CD4-positive, alpha-beta T cell treated with Interleukin-15 for 1 hour (primary cell): ENCODE measurements around the gene AHNAK.

ENCODE experiments used
- DNase-seq: peaks from one replicate; pipeline ENCODE4 v3.0.0-alpha.2; 2020

The AHNAK gene

DNA sequence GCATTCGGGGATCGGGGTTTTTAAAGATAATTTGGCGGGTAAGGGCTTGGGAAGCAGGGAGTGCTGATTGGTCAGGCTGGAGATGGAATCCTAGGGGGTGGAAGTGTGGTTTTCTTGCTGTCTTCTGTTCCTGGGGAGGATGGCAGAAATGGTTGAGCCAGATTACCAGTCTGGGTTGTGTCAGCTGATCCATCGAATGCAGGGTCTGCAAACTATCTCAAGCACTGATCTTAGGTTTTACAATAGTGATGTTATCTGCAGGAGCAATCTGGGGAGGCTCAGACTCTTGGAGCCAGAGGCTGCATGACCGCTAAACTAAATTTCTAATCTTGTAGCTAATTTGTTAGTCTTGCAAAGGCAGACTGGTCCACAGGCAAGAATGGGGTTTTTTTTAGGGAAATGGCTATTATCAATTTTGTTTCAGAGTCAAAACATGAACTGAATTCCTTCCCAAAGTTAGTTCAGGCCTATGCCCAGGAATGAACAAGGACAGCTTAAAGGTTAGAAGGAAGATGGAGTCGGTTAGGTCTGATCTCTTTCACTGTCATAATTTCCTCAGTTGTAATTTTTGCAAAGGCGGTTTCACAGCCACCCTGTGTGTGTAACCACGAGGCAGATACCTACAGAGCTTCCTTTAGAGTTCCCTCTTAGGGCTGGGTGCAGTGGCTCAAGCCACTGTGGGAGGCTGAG, 117.6 kb downstream of the AHNAK start:
- no peak for DNase-seq

DNA sequence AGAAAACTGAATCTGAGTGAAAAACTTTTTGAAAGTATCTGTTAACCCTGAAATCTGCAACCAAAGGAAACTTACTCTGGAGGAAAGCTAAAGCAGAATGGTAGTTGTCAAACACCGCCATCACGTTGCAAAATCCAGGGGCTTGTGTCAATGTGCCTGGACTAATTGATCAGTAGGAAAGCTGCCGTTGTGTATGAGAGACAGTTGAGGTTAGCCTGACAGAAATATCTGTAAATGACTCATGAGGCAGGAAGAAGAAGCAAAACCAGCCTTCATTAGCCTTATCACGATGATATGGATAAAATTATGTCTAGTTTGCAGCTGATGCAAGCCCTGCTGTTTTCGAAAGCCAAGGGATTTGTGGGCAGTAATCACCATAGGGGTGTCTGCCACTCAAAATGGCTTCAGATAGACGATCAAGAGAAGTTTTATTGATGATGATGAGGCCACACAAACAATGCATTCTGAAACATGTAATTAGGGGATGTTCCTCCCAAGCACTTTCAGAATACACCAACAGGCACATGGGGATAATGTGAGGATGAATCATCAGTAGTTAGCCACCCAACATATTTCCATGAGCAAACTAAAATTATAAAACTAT, 118.9 kb downstream of the AHNAK start:
- DNase-seq, result no peak

DNA sequence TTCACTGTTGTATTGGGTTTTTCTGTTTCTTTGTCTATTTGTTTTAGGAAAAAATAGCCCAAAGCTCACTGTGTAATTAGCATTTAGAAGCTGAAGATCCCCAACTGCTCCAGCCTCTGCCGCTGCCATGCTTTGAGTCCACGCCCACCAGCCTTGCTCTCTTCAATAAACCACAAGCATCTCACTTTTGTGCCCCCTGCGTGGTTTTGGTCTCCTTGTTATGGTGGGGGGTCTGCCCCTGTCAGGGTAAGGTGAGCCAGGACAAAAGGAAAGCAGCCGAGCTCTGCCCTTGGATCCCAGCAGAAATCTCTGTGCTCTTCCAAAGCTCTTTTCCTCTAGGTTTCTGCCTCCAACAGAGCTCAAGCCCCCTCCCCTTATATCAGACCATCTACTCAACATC, 123.6 kb downstream of the AHNAK start:
- DNase-seq, result no peak

DNA sequence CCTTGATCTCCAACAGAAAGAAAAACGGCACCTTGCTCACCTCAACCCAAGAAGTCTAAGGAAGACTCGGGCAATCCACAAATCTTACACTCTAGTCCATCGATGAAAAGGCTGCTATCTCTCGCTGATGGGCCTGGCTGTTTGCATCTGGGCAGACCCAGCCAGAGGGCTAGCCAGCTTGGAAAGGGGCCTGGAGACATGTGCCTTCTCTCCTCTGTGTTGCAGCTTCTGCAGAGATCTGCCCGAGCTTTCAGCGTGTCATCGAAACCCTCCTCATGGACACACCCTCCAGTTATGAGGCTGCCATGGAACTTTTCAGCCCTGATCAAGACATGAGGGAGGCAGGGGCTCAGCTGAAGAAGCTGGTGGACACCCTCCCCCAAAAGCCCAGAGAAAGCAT, 124.6 kb downstream of the AHNAK start:
- no peak for DNase-seq

DNA sequence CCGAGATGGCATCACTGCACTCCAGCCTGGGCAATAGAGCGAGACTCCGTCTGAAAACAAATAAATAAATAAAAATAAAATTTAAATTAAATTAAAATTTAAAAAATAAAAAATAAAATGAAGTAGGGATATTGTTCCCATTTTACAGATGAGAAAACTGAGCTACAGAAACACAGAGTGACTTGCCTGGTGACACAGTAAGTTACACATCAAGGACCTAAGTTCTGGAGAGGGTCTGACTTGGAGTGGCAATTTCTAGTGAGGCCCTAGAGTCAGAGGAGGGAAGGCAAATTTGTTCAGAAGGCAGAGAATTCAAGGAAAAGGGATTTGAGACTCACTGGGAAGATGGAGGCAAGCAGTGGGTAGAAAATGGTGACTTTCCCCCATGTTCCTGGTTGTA, 125.7 kb downstream of the AHNAK start:
- no peak for DNase-seq

DNA sequence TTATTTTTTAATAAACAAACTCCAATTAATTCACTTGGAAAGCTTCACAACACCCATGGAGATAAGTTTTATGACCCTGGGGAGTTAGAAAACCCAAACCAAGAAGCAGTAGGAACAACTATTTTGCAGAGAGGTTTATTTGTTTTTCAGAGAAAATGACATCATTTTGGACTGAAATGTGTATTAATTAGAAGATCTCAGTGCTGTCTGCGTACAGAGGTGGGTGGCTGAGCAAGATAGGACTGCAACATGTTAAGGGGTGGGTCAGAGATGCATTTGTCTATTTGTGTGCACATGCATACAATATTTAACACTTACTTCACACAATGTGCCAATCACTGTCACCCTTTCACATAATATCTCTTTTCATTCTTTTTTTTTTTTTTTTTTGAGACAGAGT, 126.7 kb downstream of the AHNAK start:
- DNase-seq, result no peak

DNA sequence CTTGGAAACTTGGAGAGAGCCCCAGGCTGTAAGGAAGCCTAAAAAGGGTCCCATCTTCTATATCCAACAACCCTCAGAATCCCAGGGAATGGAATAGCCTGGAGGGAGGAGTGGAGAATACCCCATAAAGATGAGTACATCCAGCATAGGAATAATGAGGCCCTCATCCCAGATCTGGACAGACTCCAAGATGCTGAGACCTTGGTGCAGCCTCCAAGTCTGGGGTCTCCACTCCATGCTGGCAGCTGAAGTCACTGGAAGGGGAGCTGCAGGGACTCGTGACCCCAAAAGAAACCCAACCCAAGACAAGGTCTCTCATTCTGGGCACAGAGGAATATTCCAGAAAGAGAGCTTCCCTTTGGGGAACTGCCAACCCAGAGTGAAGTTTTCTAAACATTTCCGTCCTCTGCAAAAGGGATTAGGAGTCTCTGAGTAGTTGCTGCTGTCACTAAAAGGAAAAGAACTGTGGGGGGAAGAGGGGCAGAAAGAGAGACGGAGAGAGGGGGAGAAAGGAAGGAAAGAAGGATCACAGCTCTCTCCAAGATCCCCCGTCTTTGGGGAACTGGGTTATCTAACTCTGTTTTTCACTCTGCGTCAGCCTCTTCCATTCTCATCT, 127.2 kb downstream of the AHNAK start:
- DNase-seq, result no peak

DNA sequence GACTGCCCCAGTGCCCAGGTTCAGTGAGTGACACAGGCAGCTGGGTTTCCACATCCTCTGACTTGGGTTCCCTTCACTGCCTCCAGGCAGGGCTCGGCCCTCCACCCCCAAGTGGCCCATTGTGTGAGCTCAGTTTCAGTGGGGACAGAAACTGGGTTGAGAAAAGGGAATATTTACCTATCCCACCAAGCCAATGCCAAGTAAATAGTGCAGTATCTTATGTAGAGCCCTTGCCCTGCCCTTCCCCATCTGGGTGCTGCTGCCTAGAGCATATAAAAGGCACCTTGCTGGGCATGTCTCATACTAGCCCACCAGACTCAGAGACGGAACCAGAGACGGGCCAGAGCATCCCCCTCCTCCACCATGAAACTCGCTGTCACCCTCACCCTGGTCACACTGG, 127.9 kb downstream of the AHNAK start, which contains the start of gene SCGB1A1:
SCGB1A1 (plus strand) TSS at position 301 of the 400 bp plus-strand sequence; CDS start at position 364, 63 bp downstream.
- DNase-seq, result no peak

DNA sequence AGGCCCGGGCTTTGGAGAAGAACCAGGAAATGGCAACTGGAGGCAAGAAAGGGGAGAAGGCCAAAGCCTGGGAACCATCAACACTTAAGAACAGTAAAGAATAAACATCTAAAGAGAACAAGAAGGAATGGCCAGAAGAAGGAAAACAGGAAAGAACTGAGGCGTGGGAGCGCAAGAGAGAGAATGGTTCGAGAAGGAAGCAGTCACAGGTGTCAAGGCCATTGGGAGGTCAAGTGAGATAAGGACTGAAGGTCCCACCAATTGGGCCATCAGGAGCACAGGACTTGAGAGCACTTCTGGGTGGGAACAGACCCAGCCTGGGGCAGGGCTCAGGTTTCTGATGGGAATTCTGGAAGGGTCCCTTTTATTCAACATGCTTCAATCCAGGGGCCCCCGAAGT, 128.5 kb downstream of the AHNAK start:
- no peak for DNase-seq

DNA sequence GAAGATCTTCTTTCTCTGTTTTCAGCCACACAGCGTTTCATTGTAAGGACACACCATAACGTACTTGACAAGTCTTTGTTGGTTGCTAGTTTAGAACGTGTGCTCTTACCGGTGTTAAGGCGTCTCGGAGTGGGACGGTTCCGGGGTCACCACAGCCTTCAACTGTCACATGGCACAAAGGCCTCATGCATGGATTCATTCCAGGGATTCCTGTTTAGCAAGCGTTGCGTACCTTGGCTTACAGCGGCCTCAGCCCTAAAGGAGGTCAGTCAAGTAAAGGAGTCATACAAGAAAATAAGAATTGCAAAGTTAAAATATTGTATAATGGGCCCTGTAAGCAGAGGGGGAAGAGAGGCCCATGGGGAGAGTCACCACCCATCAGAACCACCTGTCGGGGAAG, 130.0 kb downstream of the AHNAK start:
- DNase-seq, result no peak

DNA sequence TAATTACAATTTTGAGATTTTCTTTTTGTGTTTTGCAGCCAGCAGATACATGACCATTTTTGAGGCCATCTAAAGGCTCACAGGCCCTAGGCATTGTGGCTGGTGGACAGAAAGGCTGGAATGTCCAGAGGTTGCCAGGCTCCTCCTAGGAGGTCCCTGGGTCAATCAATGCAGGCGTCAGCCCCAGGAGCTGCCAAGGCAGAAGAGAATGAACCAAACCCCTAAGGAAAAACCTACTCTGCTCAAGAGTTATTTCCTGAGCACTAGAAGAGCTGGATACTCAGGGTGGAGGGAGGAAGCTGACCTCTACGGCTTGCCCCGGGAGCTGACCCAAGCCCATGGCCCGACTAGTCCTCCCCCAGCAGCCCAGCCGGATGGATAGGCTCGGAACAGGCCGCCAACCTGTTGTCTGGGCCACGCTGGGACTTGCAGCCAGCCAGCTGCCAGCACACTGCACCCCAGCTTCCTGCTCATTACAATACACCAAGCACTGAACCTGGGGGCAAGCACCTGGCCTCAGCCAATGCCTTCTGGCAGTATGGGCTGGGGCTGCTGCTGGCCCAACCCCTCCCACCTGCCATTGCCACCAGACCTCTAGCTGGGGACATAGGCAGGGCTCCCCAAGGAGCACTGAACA, 133.4 kb downstream of the AHNAK start:
- DNase-seq, result no peak

DNA sequence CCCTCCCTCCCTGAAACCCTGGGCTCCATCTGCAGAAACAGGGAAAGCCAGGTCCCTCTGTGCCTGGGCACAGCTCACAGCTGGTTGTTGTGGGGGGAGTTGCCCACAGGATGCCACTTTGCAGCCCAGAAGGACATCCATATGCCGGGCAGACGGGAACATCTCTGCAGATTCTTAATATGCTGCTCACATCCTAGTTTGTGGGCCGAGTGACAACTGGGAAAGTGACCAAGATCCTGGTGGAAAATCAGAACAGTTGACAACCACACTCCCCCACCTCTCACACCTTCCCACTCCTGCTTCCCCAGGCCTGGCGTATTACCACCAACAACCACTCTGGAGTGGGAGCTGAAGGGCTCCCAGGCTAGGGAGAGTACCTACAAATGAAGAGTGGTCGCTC, 135.1 kb downstream of the AHNAK start:
- no peak for DNase-seq

DNA sequence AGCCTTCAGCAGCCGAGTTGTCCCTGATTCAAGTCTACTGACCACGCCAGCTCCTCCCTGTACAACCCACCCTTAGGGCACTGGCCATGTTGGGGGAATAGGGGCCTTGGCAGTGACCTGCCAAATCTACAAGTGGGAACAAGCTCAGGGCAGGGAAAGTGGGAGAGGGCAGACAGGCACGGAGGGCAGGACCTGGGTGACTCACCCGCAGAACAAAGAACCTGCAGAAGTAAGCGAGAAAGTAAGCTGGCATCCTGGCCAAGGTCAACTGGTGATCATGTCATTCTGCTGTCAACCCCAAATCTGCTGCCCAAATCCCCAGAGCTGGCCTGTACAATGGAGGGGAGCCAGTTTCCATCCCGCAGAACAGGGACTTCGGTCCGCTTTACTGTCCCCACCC, 135.6 kb downstream of the AHNAK start:
- DNase-seq, result no peak

DNA sequence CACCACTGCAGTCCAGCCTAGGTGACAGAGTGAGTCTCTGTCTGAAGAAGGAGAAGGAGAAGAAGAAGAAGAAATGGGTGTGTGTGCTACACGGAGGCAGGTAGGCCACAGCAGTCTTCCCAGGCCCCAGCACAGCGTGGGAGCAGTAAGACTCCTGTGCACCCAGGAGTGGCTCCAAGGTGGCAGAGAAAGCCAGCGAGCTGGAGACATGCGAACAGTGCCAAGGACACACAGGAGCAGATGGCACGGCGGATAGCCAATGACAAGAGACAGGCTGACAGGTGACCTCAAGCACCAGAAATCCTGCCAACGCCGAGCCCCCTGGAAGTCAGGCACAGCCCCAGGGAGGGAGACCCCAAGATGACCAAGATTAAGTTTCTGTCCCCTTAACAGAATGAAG, 136.8 kb downstream of the AHNAK start:
- DNase-seq, result no peak

DNA sequence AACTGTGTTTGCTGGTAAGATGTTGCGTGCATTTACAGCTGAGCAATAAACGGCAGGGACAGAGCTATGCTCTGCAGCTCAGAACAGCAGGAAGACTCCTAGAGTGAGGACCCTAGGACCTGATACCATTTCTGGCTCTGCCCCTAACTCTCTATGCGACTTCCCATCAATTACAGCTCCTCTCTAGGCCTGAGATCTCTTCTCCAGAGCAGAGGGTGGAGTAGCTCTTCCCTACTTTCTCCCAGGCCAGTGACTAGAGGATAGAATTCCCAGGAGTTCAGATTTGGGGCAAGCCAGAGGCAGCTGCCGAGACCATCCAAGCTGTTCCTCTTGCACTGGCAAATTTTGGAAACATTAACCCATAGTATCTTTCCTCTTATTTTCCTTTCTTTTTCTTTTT, 140.6 kb downstream of the AHNAK start:
- no peak for DNase-seq

DNA sequence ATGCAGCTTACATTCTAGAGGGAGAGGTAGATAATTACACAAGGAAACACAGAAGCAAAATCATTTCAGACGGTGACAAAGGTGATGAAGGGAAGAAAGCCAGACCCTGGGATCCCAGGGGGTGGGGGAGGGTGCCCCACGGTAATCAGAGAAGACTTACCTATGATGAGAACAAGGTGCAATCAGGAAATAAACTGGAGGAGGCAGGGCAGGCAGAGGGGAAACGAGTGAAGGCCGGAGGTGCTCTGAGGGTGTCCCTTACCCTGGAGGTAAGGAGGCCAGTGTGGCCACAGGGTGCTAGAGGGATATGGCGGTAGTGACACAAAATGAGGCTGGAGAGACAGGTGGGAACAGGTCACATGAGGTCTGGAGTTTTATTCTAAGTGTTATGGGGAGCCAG, 141.7 kb downstream of the AHNAK start:
- DNase-seq, result no peak

DNA sequence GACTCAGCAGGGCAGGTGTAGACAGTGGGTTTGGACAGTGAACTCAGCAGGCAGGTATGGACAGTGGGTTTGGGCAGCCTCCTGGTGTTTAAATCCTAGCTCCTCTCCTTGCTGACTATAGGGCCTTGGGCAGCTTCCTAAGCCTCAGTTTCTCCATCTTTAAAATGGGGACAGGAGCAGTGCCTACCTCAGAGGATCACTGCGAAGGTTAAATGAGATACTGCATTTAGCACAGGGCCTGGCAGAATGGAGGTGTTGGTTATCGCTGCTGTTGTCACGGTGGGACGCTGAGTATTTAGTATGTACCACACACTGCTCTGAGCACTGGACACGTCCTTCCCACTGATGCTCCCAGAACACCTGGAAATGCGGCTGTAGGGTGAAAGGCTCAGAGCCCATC, 142.2 kb downstream of the AHNAK start:
- no peak for DNase-seq

DNA sequence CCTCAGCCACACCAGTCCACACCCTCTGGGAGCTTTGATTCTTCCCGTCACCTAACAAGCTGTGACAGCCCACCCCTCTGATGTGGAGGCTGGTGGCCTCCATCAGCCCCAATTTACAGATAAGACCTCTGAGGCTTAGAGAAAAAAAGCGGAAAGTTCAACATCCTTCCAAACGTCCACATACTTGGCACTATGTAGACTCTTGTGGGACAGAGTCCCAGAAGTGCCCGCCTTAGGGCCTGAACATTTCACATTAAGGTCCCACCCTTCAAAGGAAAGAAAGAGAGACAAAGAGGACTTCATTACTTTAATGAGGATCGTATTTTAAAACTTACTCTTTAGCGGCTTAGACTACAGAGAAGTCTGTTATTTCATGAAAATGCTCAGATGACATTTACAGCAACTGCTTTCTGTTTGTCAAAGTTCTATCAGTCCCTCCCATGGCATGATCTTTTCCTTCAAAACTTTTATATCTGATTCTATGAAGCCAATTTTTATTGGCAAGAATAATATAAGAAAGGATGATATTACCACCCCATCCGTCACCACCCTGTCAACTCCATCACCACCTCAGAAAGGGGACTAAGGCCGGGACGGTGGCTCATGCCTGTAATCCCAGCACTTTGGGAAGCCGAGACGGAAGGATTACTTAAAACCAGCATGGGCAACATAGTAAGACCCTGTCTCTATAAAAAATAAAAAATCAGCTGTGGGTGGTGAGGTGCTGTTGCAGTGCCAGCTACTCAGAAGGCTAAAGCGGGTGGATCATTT, 143.5 kb downstream of the AHNAK start:
- DNase-seq, result no peak

DNA sequence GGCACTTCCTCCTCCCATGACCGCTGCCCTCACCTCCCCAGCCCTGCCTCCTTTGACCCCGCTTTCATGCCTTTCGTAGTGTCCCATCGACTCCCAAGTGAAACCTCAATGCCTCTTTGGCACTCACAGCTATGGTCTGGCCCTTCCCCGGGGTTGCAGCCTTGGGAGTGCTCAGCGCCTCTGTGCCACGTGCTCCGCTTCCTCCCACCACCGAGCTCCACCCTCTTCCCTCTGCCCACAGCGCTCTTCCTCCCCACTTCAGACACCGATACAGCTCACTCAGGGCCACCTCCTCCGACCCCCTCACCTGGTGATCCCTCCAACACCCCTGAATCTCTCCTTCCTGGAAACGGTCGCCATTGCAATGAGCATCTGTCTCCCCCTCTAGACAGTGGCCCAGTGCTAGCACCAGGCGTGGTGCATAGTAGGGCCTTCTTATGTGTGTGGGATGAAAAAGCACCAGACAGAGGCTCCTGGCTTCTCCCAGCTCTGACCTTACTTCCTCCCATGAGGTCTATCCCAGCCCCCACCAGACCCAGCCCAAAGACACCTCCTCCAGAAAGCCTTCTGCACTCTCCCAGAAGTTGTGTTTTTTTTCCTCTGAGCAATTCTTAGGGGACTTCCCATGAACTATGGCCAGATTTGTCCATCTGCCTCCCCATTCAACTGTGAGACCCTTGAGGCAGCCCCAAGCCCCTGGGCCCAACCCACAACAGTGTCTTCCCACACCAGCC, 144.2 kb downstream of the AHNAK start:
- DNase-seq, result peak; percentile 49

DNA sequence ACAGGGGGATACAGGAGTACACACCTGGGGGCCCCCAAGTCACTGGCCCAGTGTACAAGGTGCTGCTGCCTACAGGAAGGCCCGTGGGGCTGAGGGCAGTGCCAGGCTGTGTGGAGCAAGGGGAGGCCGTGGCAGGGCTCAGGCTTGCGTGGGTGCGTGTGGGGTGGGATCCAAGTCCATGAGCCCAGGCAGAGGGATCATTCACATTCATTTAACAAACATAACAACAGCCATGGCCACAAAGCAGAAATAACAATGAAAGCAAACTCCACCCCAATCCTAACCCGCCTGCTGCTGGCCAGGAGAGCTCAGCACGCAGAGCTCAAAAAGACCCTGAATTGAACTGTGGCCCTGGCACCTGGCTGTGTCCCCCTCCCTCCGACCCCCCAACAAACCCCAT, 144.8 kb downstream of the AHNAK start:
- no peak for DNase-seq

DNA sequence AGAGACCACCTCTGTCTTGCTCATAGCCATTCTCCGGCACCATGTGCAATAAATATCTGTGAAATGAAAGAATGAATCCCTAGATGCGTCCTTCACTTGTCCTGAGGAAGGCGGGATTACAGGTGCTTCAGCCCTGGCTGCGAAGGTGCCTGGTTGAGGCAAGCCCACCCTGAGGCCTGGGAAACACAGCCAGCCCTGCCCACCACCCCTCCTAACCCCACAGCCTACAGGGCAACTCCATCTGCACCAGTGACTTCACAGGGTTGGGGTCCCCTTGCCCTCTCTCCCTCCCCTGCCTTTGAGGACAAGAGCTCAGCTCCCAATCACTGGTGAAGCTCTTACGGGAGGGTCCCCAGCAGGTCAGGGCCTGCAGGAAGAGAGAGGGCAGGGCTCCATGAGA, 145.2 kb downstream of the AHNAK start:
- no peak for DNase-seq

DNA sequence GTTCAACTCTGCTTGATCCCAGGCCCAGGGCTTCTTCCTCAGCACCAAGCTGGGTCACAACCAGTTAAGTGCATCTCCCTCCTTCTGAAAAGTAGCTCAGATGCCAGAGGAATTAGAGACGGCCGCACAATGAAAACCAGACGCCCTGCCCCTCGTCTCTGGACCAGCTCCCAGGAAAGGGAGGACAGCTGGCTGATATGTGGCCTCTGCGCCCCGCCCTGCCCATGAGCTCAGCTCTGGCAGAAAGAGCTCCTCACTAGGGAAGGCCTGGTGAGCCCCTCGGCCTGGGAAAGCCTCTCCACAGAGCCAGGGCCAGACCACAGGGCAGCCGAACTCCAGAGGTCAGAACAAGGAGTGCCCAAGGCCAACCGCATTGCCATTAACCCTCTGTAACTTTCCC, 145.8 kb downstream of the AHNAK start:
- no peak for DNase-seq

DNA sequence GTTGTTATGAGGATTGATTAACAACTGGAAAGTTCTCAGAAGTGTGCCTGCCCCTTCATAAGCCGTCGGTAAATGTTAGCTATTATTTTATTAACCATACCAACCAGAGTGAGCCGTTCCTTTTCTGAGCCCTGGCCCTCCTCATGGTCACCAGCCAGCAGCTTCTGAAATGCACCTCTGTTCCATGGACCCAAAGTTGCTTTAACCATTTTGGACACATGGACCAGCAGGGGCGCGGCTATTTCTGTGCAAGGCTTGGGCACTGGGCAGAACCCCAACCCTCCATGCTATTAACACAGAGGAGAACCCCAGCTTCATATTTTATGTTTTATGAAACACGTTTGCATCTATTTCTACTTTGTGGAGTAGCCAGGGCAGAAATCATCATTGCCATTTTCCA, 146.3 kb downstream of the AHNAK start:
- no peak for DNase-seq
